HCT116 (cell line): Measurements from ENCODE around the gene NMUR1. TPM values are rescaled to one million over a fixed set of nuclear protein-coding genes. Genes with fewer than 3 reads are reported as not detected.

Experiments
- ATAC-seq: fragments of 200-7000 bp; cut with Tn5 transposase; 2 replicates; pipeline ENCODE4 v1.9.1; 2020; ENCODE audit warnings: mild to moderate bottlenecking, moderate library complexity
- BruUV-seq: library from RNA; stranded (reverse); fragments of 400-500 nt; replicated peaks from 2 replicates; lab custom pipeline; 2021; lab: Mats Ljungman, UMichigan
- CTCF ChIA-PET: fragments of 300-600 bp; sonication (Branson Sonifier 250); formaldehyde crosslinking; loops from one replicate; lab custom pipeline; 2021; ENCODE audit warnings: antibody characterized with exemption; lab: Charles Lee
- POLR2A ChIA-PET: fragments of 300-600, 350-600 bp; sonication (Branson Sonifier 250); formaldehyde crosslinking; loops from one replicate; lab custom pipeline; 2021; ENCODE audit warnings: antibody characterized with exemption; lab: Charles Lee
- RAD21 ChIA-PET, 2 experiments: fragments of 300-600 bp; sonication (Branson Sonifier 250); formaldehyde crosslinking; loops; one replicate each; lab custom pipeline; 2023; ENCODE audit warnings: low total read pairs in 2 of 2; ENCODE audit not compliant: uncharacterized antibody in 2 of 2, unreplicated experiment in 2 of 2, low non-redundant PET in 1 of 2; lab: Charles Lee
- DNase-seq: peaks from one replicate; pipeline ENCODE4 v3.0.0-alpha.2; 2010; ENCODE audit warnings: low read depth, low spot score
- H2AFZ ChIP-seq: fragments of 200-600 bp; shearing (Covaris generic), sonication (generic); 2 replicates; pipeline ENCODE4 v1.6.1; 2017; ENCODE audit warnings: low read depth, mixed run types, mixed read lengths, antibody characterized with exemption, low read length; ENCODE audit not compliant: poor library complexity, severe bottlenecking
- H3K27ac ChIP-seq: 2 replicates; pipeline ENCODE4 v1.5.1; 2012; ENCODE audit warnings: low read depth, low read length
- H3K27me3 ChIP-seq: fragments of 200-600 bp; sonication (generic); 2 replicates; pipeline ENCODE4 v1.6.1; 2016; ENCODE audit warnings: mixed run types, low read length, mixed read lengths; ENCODE audit not compliant: insufficient read depth
- H3K36me3 ChIP-seq, 2 experiments: fragments of 200-500 bp in 1 of 2; fragments of 200-600 bp in 1 of 2; sonication (Bioruptor generic) in 1 of 2; sonication (generic) in 1 of 2; 2 replicates each; pipeline versions ENCODE4 v1.5.1 to v1.6.1; 2014 to 2016; ENCODE audit warnings: low read length in 2 of 2, inconsistent platforms in 1 of 2, mixed read lengths in 1 of 2, mixed run types in 1 of 2; ENCODE audit not compliant: insufficient read depth in 2 of 2, control insufficient read depth in 1 of 2
- H3K4me1 ChIP-seq, 2 experiments: fragments of 200-600 bp in 1 of 2; sonication (generic) in 1 of 2; 2 replicates each; pipeline versions ENCODE4 v1.5.1 to v1.6.1; 2012 to 2017; ENCODE audit warnings: low read length in 2 of 2, inconsistent platforms in 1 of 2, mild to moderate bottlenecking in 1 of 2, mixed read lengths in 1 of 2, mixed run types in 1 of 2, moderate library complexity in 1 of 2; ENCODE audit not compliant: insufficient read depth in 2 of 2, control insufficient read depth in 1 of 2
- H3K4me2 ChIP-seq: fragments of 200-600 bp; sonication (generic); 2 replicates; pipeline ENCODE4 v1.6.1; 2017; ENCODE audit warnings: mixed run types, low read length, mixed read lengths
- H3K4me3 ChIP-seq, 2 experiments: fragments of 200-600 bp in 1 of 2; sonication (generic) in 1 of 2; replicated peaks in 1 of 2; 2 replicates each; pipeline ENCODE4 v1.5.1; 2011 to 2016; ENCODE audit warnings: low read length in 2 of 2, control low read depth in 1 of 2, low read depth in 1 of 2, mild to moderate bottlenecking in 1 of 2, mixed read lengths in 1 of 2, mixed run types in 1 of 2
- H3K79me2 ChIP-seq: fragments of 200-600 bp; sonication (generic); 2 replicates; pipeline ENCODE4 v1.6.1; 2017; ENCODE audit warnings: mild to moderate bottlenecking, mixed run types, low read length, moderate library complexity, mixed read lengths; ENCODE audit not compliant: insufficient read depth
- H3K9ac ChIP-seq: fragments of 200-600 bp; sonication (generic); 2 replicates; pipeline ENCODE4 v1.6.1; 2016; ENCODE audit warnings: low read length, mixed read lengths
- H3K9me2 ChIP-seq: fragments of 200-600 bp; sonication (generic), shearing (Covaris generic); 2 replicates; pipeline ENCODE4 v1.6.1; 2017; ENCODE audit warnings: mixed run types, mild to moderate bottlenecking, moderate library complexity; ENCODE audit not compliant: insufficient read depth
- H3K9me3 ChIP-seq, 2 experiments: fragments of 200-500 bp in 1 of 2; fragments of 200-600 bp in 1 of 2; sonication (Bioruptor generic) in 1 of 2; sonication (generic) in 1 of 2; 2 replicates each; pipeline ENCODE4 v1.6.1; 2014 to 2017; ENCODE audit warnings: low read length in 2 of 2, mixed read lengths in 2 of 2, inconsistent platforms in 1 of 2, low read depth in 1 of 2, mild to moderate bottlenecking in 1 of 2, mixed run types in 1 of 2, moderate library complexity in 1 of 2; ENCODE audit not compliant: control insufficient read depth in 1 of 2, insufficient read depth in 1 of 2
- H4K20me1 ChIP-seq: fragments of 200-600 bp; sonication (generic), shearing (Covaris generic); 2 replicates; pipeline ENCODE4 v1.6.1; 2017; ENCODE audit warnings: mixed run types, mild to moderate bottlenecking, moderate library complexity; ENCODE audit not compliant: insufficient read depth
- CBX3 ChIP-seq: IDR thresholded peaks from 2 replicates; pipeline ENCODE4 v1.6.1; 2012; ENCODE audit warnings: low read depth
- EGR1 ChIP-seq: IDR thresholded peaks from 2 replicates; pipeline ENCODE4 v1.6.1; 2012; ENCODE audit warnings: low read depth
- ELF1 ChIP-seq: IDR thresholded peaks from 2 replicates; pipeline ENCODE4 v1.6.1; 2012; ENCODE audit warnings: low read depth, borderline replicate concordance
- EZH2phosphoT487 ChIP-seq: fragments of 200-600 bp; IDR thresholded peaks from 2 replicates; pipeline ENCODE4 v1.6.1; 2018; ENCODE audit warnings: antibody characterized with exemption, borderline replicate concordance
- JUND ChIP-seq: IDR thresholded peaks from 2 replicates; pipeline ENCODE4 v1.6.1; 2012
- POLR2A ChIP-seq: IDR thresholded peaks from 2 replicates; pipeline ENCODE4 v1.7.0; 2011; ENCODE audit warnings: borderline replicate concordance; ENCODE audit not compliant: insufficient read depth, insufficient read length; ENCODE audit errors: extremely low read depth
- POLR2AphosphoS5 ChIP-seq: IDR thresholded peaks from 2 replicates; pipeline ENCODE4 v1.6.1; 2011; ENCODE audit warnings: mild to moderate bottlenecking, low read depth, low read length, moderate library complexity
- RAD21 ChIP-seq: IDR thresholded peaks from 2 replicates; pipeline ENCODE4 v1.6.1; 2012; ENCODE audit warnings: low read depth, mild to moderate bottlenecking
- REST ChIP-seq: IDR thresholded peaks from 2 replicates; pipeline ENCODE4 v1.6.1; 2012; ENCODE audit warnings: low read depth
- SP1 ChIP-seq: IDR thresholded peaks from 2 replicates; pipeline ENCODE4 v1.6.1; 2012; ENCODE audit warnings: low read depth
- ZNF274 ChIP-seq: fragments of 200-500 bp; sonication (Bioruptor generic); IDR thresholded peaks from 2 replicates; pipeline ENCODE4 v1.6.1; 2014; ENCODE audit warnings: mild to moderate bottlenecking, low read depth, low read length, inconsistent platforms
- intact Hi-C: fragments of 100-400 bp; cut with micrococcal nuclease; formaldehyde crosslinking; loops from 2 replicates; pipeline ENCODE4 v1.10.0; 2022
- total RNA-seq: library from RNA; stranded (reverse); gene quantifications from one replicate; pipeline ENCODE4 v1.2.1, GENCODE V29; 2021; ENCODE audit not compliant: unreplicated experiment

NMUR1 gene
- total RNA-seq, 1 experiment from 2014 or later, result not detected

- Histone ChIP-seq H3K9me3 (no peaks in the 10 kb centered on the region), H3K9ac (no peak overlapping the region), H3K4me3 (no peak overlapping the region), H3K4me1 (peaks cover 0 to 8% of the 10 kb centered on the region in 2 experiments; a peak in 2 of 4 replicates), H4K20me1 (no peaks in the 10 kb centered on the region), H3K36me3 (no peaks in the 10 kb centered on the region), H3K27ac (no peak overlapping the region), H3K79me2 (no peaks in the 10 kb centered on the region), H3K27me3 (no peaks in the 10 kb centered on the region), H3K4me2 (no peak overlapping the region), H2AFZ (no peak overlapping the region), H3K9me2 (no peaks in the 10 kb centered on the region)
- no peak for DNase-seq
- intact Hi-C loops, result no loop called here
- ChIA-PET RAD21 (no interaction called here), POLR2A (no interaction called here), CTCF (interaction anchor here (0.9 to 1.1 kb wide), 2 partner anchors 13 to 69 kb away, joined by 3 read pairs; no protein-coding TSS in a partner anchor)
- no TSS peak for BruUV-seq
- ATAC-seq, result no peak
- TF ChIP-seq EGR1 (no peak), POLR2AphosphoS5 (no peak), CBX3 (no peak), JUND (no peak), REST (no peak), ELF1 (no peak), SP1 (no peak), EZH2phosphoT487 (no peak), RAD21 (no peak), POLR2A (no peak), ZNF274 (no peak)
Observed at GRCh38 chr2:231533086-231533776, 3.0 kb upstream of the NMUR1 start.
